GM23338 (cell line): ENCODE data around the gene RS1. TPM values are rescaled to one million over a fixed set of nuclear protein-coding genes. Genes with fewer than 3 reads are reported as not detected.

Source experiments
- ATAC-seq: fragments of 200-7000 bp; cut with Tn5 transposase; 3 replicates; pipeline ENCODE4 v1.9.1; 2020
- DNase-seq: peaks from one replicate; pipeline ENCODE4 v3.0.0-alpha.2; 2015; ENCODE audit warnings: low spot score
- H2AFZ ChIP-seq: fragments of 200-600 bp; sonication (generic); 2 replicates; pipeline ENCODE4 v1.8.0; 2016; ENCODE audit warnings: antibody characterized with exemption, mild to moderate bottlenecking, moderate library complexity
- H3F3A ChIP-seq: fragments of 200-600 bp; sonication (generic); replicated peaks from 2 replicates; pipeline ENCODE4 v1.8.0; 2017; ENCODE audit warnings: antibody characterized with exemption, mixed run types, low read depth
- H3K27ac ChIP-seq: fragments of 200-600 bp; sonication (generic); 2 replicates; pipeline ENCODE4 v1.6.1; 2016; ENCODE audit warnings: low read depth
- H3K27me3 ChIP-seq: fragments of 200-600 bp; sonication (generic); 2 replicates; pipeline ENCODE4 v1.8.0; 2016; ENCODE audit warnings: mild to moderate bottlenecking, mixed run types, moderate library complexity; ENCODE audit not compliant: insufficient read depth
- H3K36me3 ChIP-seq: fragments of 200-600 bp; sonication (generic); 2 replicates; pipeline ENCODE4 v1.8.0; 2016; ENCODE audit warnings: mild to moderate bottlenecking; ENCODE audit not compliant: insufficient read depth
- H3K4me1 ChIP-seq: fragments of 200-600 bp; sonication (generic); 2 replicates; pipeline ENCODE4 v1.8.0; 2016; ENCODE audit warnings: mild to moderate bottlenecking, moderate library complexity; ENCODE audit not compliant: insufficient read depth
- H3K4me2 ChIP-seq: fragments of 200-600 bp; sonication (generic); 2 replicates; pipeline ENCODE4 v1.7.1; 2017; ENCODE audit warnings: mixed run types
- H3K4me3 ChIP-seq: fragments of 200-600 bp; sonication (generic); 2 replicates; pipeline ENCODE4 v1.6.1; 2016; ENCODE audit warnings: mixed run types
- H3K79me2 ChIP-seq: fragments of 200-600 bp; sonication (generic); replicated peaks from 2 replicates; pipeline ENCODE4 v1.8.0; 2017; ENCODE audit warnings: mild to moderate bottlenecking; ENCODE audit not compliant: insufficient read depth
- H3K9me2 ChIP-seq: fragments of 200-600 bp; sonication (generic); 2 replicates; pipeline ENCODE4 v1.8.0; 2017; ENCODE audit not compliant: insufficient read depth
- H4K20me1 ChIP-seq: fragments of 200-600 bp; sonication (generic); replicated peaks from 2 replicates; pipeline ENCODE4 v1.8.0; 2017; ENCODE audit warnings: mild to moderate bottlenecking; ENCODE audit not compliant: insufficient read depth
- H3K27ac Mint-ChIP-seq: 2 replicates; pipeline ENCODE4 v1.8.0; 2020; ENCODE audit warnings: inconsistent platforms, mild to moderate bottlenecking, moderate library complexity, mixed read lengths
- H3K27me3 Mint-ChIP-seq: 3 replicates; pipeline ENCODE4 v1.8.0; 2022; ENCODE audit warnings: low read depth, mild to moderate bottlenecking, moderate library complexity, mixed read lengths, inconsistent platforms; ENCODE audit not compliant: insufficient read depth, poor library complexity
- H3K36me3 Mint-ChIP-seq: 3 replicates; pipeline ENCODE4 v1.8.0; 2021; ENCODE audit warnings: low read depth, mild to moderate bottlenecking, inconsistent platforms, moderate library complexity, mixed read lengths
- H3K4me1 Mint-ChIP-seq: 3 replicates; pipeline ENCODE4 v1.8.0; 2020; ENCODE audit warnings: mild to moderate bottlenecking, inconsistent platforms, mixed read lengths
- H3K4me3 Mint-ChIP-seq: 3 replicates; pipeline ENCODE4 v1.8.0; 2021; ENCODE audit warnings: moderate library complexity, mild to moderate bottlenecking, inconsistent platforms, mixed read lengths
- H3K9me3 Mint-ChIP-seq: 3 replicates; pipeline ENCODE4 v1.8.0; 2020; ENCODE audit warnings: moderate library complexity, mild to moderate bottlenecking, inconsistent platforms, mixed read lengths
- CREB1 ChIP-seq: fragments of 250-450 bp; sonication (Bioruptor Pico); IDR thresholded peaks from 2 replicates; pipeline ENCODE4 v1.5.0; 2020; ENCODE audit warnings: low read depth, mild to moderate bottlenecking, moderate library complexity
- CTCF ChIP-seq, 2 experiments: fragments of 200-600 bp in 1 of 2; sonication (generic) in 1 of 2; conservative IDR thresholded peaks; 2 replicates each; pipeline versions ENCODE4 v1.5.1 to v1.6.1; 2016 to 2017; ENCODE audit warnings: antibody characterized with exemption in 2 of 2, low read depth in 2 of 2, mild to moderate bottlenecking in 2 of 2, moderate library complexity in 1 of 2
- ETS1 ChIP-seq: IDR thresholded peaks from 2 replicates; pipeline ENCODE4 v1.6.1; 2016; ENCODE audit warnings: antibody characterized with exemption
- EZH2 ChIP-seq: fragments of 200-600 bp; sonication (generic); IDR thresholded peaks from one replicate; pipeline ENCODE4 v1.8.0; 2017; ENCODE audit warnings: antibody characterized with exemption, mild to moderate bottlenecking, low read depth; ENCODE audit not compliant: unreplicated experiment
- EZH2phosphoT487 ChIP-seq: fragments of 200-600 bp; sonication (generic); IDR thresholded peaks from one replicate; pipeline ENCODE4 v1.8.1; 2018; ENCODE audit warnings: antibody characterized with exemption; ENCODE audit not compliant: unreplicated experiment
- NANOG ChIP-seq: IDR thresholded peaks from 2 replicates; pipeline ENCODE4 v1.6.1; 2016; ENCODE audit warnings: antibody characterized with exemption, borderline replicate concordance
- POLR2AphosphoS5 ChIP-seq: IDR thresholded peaks from 2 replicates; pipeline ENCODE4 v1.6.1; 2016; ENCODE audit warnings: antibody characterized with exemption, low read depth
- REST ChIP-seq: IDR thresholded peaks from one replicate; pipeline ENCODE4 v1.6.1; 2018; ENCODE audit warnings: antibody characterized with exemption; ENCODE audit not compliant: unreplicated experiment
- STAT1 ChIP-seq: IDR thresholded peaks from one replicate; pipeline ENCODE4 v1.6.1; 2016; ENCODE audit warnings: antibody characterized with exemption; ENCODE audit not compliant: unreplicated experiment
- ZNF114 ChIP-seq: fragments of 250-450 bp; sonication (Bioruptor Pico); IDR thresholded peaks from 2 replicates; pipeline ENCODE4 v1.5.0; 2020; ENCODE audit warnings: mild to moderate bottlenecking, moderate library complexity
- ZNF462 ChIP-seq: fragments of 250-450 bp; sonication (Bioruptor Pico); IDR thresholded peaks from 2 replicates; pipeline ENCODE4 v1.5.0; 2020; ENCODE audit warnings: mild to moderate bottlenecking, moderate library complexity
- polyA plus RNA-seq: library from polyadenylated mRNA; unstranded; fragments of >200 nt; fragmentation: Nextera tagmentation; extraction: Ambion mirVana; gene quantifications from 2 replicates; pipeline ENCODE4 v1.2.1, GENCODE V29; 2016
- total RNA-seq: library from RNA; depleted of rRNA; stranded (reverse); fragments of >200 nt; shearing (Covaris generic); gene quantifications from 2 replicates; pipeline ENCODE4 v1.2.3, GENCODE V29; 2014

The RS1 gene
- total and polyA plus RNA-seq, 2 experiments from 2014 or later: not detected

GRCh38 chrX:18617407-18617750 is 54.5 kb downstream of the RS1 start:
- no peaks in the 10 kb centered on the region for H3K9me3 Mint-ChIP-seq
- no peak overlapping the region for H3K4me2 ChIP-seq
- TF ChIP-seq POLR2AphosphoS5 (no peak), NANOG (no peak), CREB1 (CRISPR knock-in tag) (no peak), ETS1 (no peak), STAT1 (no peak), EZH2 (no peak), ZNF462 (no peak), REST (no peak), CTCF (conservative IDR thresholded peaks at IDR 0.05; ENCODE audit: low read depth in 2 of 2) (no peak), ZNF114 (CRISPR knock-in tag) (no peak), EZH2phosphoT487 (no peak)

More at GRCh38 chrX:18617407-18617750, 54.5 kb downstream of the RS1 start:
- H3K4me1 ChIP-seq: no peaks in the 10 kb centered on the region
- Mint-ChIP-seq H3K4me1 (peaks cover 10% of the 10 kb centered on the region; the same call in 2 of the 3 replicates), H3K27me3 (no peaks in the 10 kb centered on the region), H3K36me3 (no peaks in the 10 kb centered on the region), H3K4me3 (no peak overlapping the region), H3K27ac (no peak overlapping the region)
- H3K27ac ChIP-seq: no peak overlapping the region
- no peaks in the 10 kb centered on the region for H3K36me3 ChIP-seq
- H4K20me1 ChIP-seq: no peaks in the 10 kb centered on the region; the same call in 1 of the 2 replicates
- no peak overlapping the region for H3K4me3 ChIP-seq
- H3K79me2 ChIP-seq: no peaks in the 10 kb centered on the region
- no peaks in the 10 kb centered on the region for H3K9me2 ChIP-seq
- H3K27me3 ChIP-seq: no peaks in the 10 kb centered on the region
- H3F3A ChIP-seq: no peaks in the 10 kb centered on the region
- DNase-seq (no peak), ATAC-seq (no peak)
- H2AFZ ChIP-seq: no peak overlapping the region
